Lower lobe of right lung (tissue), 2 donors: Measurements from ENCODE around the gene STAMBPL1. TPM values are rescaled to one million over a fixed set of nuclear protein-coding genes. Genes with fewer than 3 reads are reported as not detected.
"Not testable (repeated sequence)": the region's sequence is repeated elsewhere in the genome, so short reads cannot be mapped to it uniquely, and the experiment has no call there.

Experiments
- ATAC-seq, 2 donors: fragments of 200-7000 bp; cut with Tn5 transposase; one replicate each; pipeline ENCODE4 v1.9.1; 2020 to 2022; ENCODE audit warnings: mild to moderate bottlenecking in 2 of 2, moderate library complexity in 2 of 2
- DNase-seq: peaks from one replicate; pipeline ENCODE4 v3.0.0-alpha.2; 2020
- H3K27ac ChIP-seq: fragments of 200-600 bp; one replicate; pipeline ENCODE4 v1.8.0; 2022
- H3K27me3 ChIP-seq: fragments of 200-600 bp; one replicate; pipeline ENCODE4 v1.8.0; 2022; ENCODE audit warnings: low read depth
- H3K36me3 ChIP-seq: fragments of 200-600 bp; one replicate; pipeline ENCODE4 v1.8.0; 2022; ENCODE audit warnings: mild to moderate bottlenecking
- H3K4me1 ChIP-seq: fragments of 200-600 bp; one replicate; pipeline ENCODE4 v1.8.0; 2022
- H3K4me3 ChIP-seq: fragments of 200-600 bp; one replicate; pipeline ENCODE4 v1.8.0; 2022; ENCODE audit warnings: mild to moderate bottlenecking
- H3K9me3 ChIP-seq: fragments of 200-600 bp; one replicate; pipeline ENCODE4 v1.8.0; 2022
- CTCF ChIP-seq: fragments of 200-600 bp; IDR thresholded peaks from one replicate; pipeline ENCODE4 v1.8.0; 2022; ENCODE audit warnings: antibody characterized with exemption, mild to moderate bottlenecking
- intact Hi-C: fragments of 100-400 bp; cut with DNase I; formaldehyde crosslinking; loops from one replicate; pipeline ENCODE4 v1.11.0; 2022
- total RNA-seq: library from RNA; stranded (reverse); fragmentation: NEBNext Ultra II Directional; extraction: Animal tissue kit (Norgen Biotek cat#: 25700); gene quantifications from one replicate; pipeline ENCODE4 v1.2.1, GENCODE V29; 2021
- donor health status: DM: no; HTN: yes; CAD: no; lungs with severe emphysema.

STAMBPL1 gene
- total RNA-seq, 1 donor from 2014 or later: 7.1 TPM

GRCh38 chr10:88833723-88834122, 46.3 kb upstream of the STAMBPL1 start:
- intact Hi-C loops: loop anchor here (2.0 to 10.0 kb wide), 2 partner anchors 99 to 381 kb away; no protein-coding TSS in a partner anchor
- Histone ChIP-seq H3K27ac (no peak overlapping the region), H3K27me3 (no peaks in the 10 kb centered on the region), H3K4me3 (no peak overlapping the region), H3K4me1 (no peaks in the 10 kb centered on the region), H3K36me3 (no peaks in the 10 kb centered on the region), H3K9me3 (no peaks in the 10 kb centered on the region)
- DNase-seq (no peak), ATAC-seq (peak; percentile 48 to 72)
- TF ChIP-seq CTCF: no peak

- Histone ChIP-seq H3K4me1 (no peaks in the 10 kb centered on the region), H3K27me3 (no peaks in the 10 kb centered on the region), H3K4me3 (no peak overlapping the region), H3K27ac (no peak overlapping the region), H3K36me3 (no peaks in the 10 kb centered on the region), H3K9me3 (no peaks in the 10 kb centered on the region)
- intact Hi-C loops: loop anchor here (2.0 to 10.0 kb wide), 2 partner anchors 97 to 379 kb away; no protein-coding TSS in a partner anchor
- DNase-seq (peak; percentile 84), ATAC-seq (peak; percentile 94 to 96)
- peak; percentile 93 for TF ChIP-seq CTCF
Measured at GRCh38 chr10:88835096-88835909, 44.7 kb upstream of the STAMBPL1 start.

DNA sequence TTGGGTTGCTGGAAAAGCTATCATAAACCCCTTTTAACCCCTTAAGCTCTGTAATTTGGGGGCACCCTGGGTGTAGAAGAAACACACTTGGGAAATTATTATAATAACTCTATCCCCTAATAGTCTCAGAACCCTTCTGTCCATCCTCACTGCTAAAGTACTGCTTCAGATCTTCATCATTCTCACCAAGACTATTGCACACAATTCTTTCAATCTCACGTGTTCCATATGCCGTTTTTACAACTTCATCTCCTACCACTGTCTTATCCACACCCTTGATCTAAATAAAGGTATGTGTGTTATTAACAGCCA, 44.2 kb upstream of the STAMBPL1 start:
- ATAC-seq (peak in 1 of 2 donors; percentile 4), DNase-seq (no peak)
- intact Hi-C loops: loop anchor here (2.0 to 10.0 kb wide), 2 partner anchors 97 to 379 kb away; no protein-coding TSS in a partner anchor
- H3K36me3 ChIP-seq: no peaks in the 10 kb centered on the region
- no peak overlapping the region for H3K27ac ChIP-seq
- no peaks in the 10 kb centered on the region for H3K27me3 ChIP-seq
- H3K4me3 ChIP-seq: no peak overlapping the region
- no peaks in the 10 kb centered on the region for H3K9me3 ChIP-seq
- TF ChIP-seq CTCF: no peak
- H3K4me1 ChIP-seq: no peaks in the 10 kb centered on the region

DNA sequence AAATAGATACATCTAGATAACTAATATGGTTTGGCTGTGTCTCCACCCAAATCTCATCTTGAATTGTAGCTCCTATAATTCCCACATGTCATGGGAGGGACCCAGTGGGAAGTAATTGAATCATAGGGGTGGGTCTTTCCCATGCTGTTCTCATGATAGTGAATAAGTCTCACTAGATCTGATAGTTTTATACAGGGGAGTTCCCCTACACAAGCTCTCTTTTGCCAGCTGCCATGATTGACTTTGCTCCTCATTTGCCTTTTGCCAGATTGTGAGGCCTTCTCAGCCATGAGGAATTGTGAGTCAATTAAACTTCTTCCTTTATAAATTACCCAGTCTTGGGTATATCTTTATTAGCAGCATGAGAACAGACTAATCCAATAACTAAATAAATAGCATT, 42.4 kb upstream of the STAMBPL1 start:
- not testable (repeated sequence) for DNase-seq, H3K4me3 ChIP-seq, H3K4me1 ChIP-seq, ATAC-seq, H3K27me3 ChIP-seq, H3K9me3 ChIP-seq, H3K27ac ChIP-seq, H3K36me3 ChIP-seq
- intact Hi-C loops: loop anchor here (10.0 kb wide), 1 partner anchor 377 kb away; no protein-coding TSS in a partner anchor

- Histone ChIP-seq H3K27ac (no peak overlapping the region), H3K4me1 (no peaks in the 10 kb centered on the region), H3K27me3 (no peaks in the 10 kb centered on the region), H3K36me3 (no peaks in the 10 kb centered on the region), H3K4me3 (no peak overlapping the region), H3K9me3 (no peaks in the 10 kb centered on the region)
- no peak for ATAC-seq
- no peak for TF ChIP-seq CTCF
- intact Hi-C loops: loop anchor here (10.0 kb wide), 1 partner anchor 376 kb away; no protein-coding TSS in a partner anchor
- no peak for DNase-seq
Measured at GRCh38 chr10:88838766-88839350, 41.2 kb upstream of the STAMBPL1 start.

GRCh38 chr10:88840104-88840503, 39.9 kb upstream of the STAMBPL1 start:
- DNase-seq (no peak), ATAC-seq (no peak)
- TF ChIP-seq CTCF: no peak
- intact Hi-C loops: no loop called here
- no peaks in the 10 kb centered on the region for H3K27me3 ChIP-seq
- H3K4me1 ChIP-seq: no peaks in the 10 kb centered on the region
- H3K4me3 ChIP-seq: no peak overlapping the region
- H3K9me3 ChIP-seq: no peaks in the 10 kb centered on the region
- H3K36me3 ChIP-seq: no peaks in the 10 kb centered on the region
- no peak overlapping the region for H3K27ac ChIP-seq
